PC-3 (cell line): ENCODE measurements around the gene IPO9.

Experiments
- EZH2 ChIP-seq: fragments of 300-600 bp; sonication (generic); IDR thresholded peaks from one replicate; pipeline ENCODE4 v1.6.1; 2017; ENCODE audit warnings: antibody characterized with exemption, mild to moderate bottlenecking, low read length; ENCODE audit not compliant: unreplicated experiment
- EZH2phosphoT487 ChIP-seq: fragments of 300-600 bp; sonication (generic); IDR thresholded peaks from 2 replicates; pipeline ENCODE4 v1.6.1; 2018; ENCODE audit warnings: mild to moderate bottlenecking, antibody characterized with exemption, low read length, borderline replicate concordance
- TF ChIP-seq, protein P1 (sequence below): fragments of 300-600 bp; sonication (generic); conservative IDR thresholded peaks from 2 replicates; pipeline ENCODE4 v1.5.1; 2017; ENCODE audit warnings: antibody characterized with exemption, low read depth, mild to moderate bottlenecking, low read length

GRCh38 chr1:201893431-201893830 is 64.5 kb downstream of the IPO9 start:
- TF ChIP-seq, protein P1, sequence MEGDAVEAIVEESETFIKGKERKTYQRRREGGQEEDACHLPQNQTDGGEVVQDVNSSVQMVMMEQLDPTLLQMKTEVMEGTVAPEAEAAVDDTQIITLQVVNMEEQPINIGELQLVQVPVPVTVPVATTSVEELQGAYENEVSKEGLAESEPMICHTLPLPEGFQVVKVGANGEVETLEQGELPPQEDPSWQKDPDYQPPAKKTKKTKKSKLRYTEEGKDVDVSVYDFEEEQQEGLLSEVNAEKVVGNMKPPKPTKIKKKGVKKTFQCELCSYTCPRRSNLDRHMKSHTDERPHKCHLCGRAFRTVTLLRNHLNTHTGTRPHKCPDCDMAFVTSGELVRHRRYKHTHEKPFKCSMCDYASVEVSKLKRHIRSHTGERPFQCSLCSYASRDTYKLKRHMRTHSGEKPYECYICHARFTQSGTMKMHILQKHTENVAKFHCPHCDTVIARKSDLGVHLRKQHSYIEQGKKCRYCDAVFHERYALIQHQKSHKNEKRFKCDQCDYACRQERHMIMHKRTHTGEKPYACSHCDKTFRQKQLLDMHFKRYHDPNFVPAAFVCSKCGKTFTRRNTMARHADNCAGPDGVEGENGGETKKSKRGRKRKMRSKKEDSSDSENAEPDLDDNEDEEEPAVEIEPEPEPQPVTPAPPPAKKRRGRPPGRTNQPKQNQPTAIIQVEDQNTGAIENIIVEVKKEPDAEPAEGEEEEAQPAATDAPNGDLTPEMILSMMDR: no peak
- TF ChIP-seq EZH2 (no peak), EZH2phosphoT487 (no peak)
